ENCODE measurements around the gene LBP.

GRCh38 chr20:38326309-38326708, 20.0 kb upstream of the LBP start:
- no peak for TF ChIP-seq CTCF (IDR thresholded peaks at IDR 0.05 in 4 of 5, conservative IDR thresholded peaks at IDR 0.05 in 1 of 5)
- no peak for TF ChIP-seq POLR2A (IDR thresholded peaks at IDR 0.05)

All from gastrocnemius medialis (tissue), 4 donors.